Fibroblast of skin of right biceps (primary cell): ENCODE measurements around the gene SLC2A1.

Experiments
- DNase-seq: peaks from one replicate; pipeline ENCODE4 v3.0.0-alpha.2; 2013

The SLC2A1 gene

GRCh38 chr1:42958488-42959319 is at the start of gene SLC2A1:
SLC2A1 (minus strand) TSS chr1:42958868; CDS start chr1:42958651, 217 bp downstream.
- DNase-seq, result peak; percentile 96

DNA sequence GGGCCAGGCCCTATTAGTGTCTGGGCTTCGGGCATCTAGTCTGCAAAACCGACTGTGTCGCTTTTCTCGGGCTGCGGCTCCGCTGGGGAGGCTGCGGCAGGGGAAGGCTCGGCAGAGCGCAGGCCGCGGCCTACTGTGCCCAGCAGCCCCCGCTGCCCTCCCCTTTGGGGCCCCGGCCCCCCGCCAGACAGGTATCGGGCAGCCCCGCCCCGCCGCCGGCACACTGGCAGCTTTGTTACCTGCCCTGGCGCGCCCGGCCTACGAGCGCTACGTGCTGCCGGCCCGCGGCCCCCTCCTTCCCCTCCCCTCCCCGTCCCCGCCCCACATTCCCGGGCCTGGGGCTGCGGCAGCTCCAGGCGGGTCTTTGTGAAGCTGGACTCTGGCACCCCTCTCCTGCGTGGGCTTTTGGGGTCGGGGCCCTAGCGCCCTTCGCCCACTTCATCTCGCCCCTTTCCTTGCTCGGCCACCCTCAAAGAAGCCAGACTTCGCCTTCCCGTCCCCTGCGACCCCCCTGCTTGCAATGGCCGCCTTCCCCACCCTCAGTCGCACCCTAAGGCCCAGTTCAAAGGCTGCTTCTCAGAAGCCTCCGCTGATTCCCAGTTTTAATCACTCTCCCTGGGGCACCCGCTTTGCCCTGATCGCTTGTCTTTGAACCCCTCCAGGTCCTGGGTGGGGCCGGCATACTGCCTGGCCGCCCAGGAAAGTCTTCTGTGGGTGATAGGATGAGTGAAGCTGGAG is 48.9 kb upstream of the SLC2A1 start:
- no peak for DNase-seq

DNA sequence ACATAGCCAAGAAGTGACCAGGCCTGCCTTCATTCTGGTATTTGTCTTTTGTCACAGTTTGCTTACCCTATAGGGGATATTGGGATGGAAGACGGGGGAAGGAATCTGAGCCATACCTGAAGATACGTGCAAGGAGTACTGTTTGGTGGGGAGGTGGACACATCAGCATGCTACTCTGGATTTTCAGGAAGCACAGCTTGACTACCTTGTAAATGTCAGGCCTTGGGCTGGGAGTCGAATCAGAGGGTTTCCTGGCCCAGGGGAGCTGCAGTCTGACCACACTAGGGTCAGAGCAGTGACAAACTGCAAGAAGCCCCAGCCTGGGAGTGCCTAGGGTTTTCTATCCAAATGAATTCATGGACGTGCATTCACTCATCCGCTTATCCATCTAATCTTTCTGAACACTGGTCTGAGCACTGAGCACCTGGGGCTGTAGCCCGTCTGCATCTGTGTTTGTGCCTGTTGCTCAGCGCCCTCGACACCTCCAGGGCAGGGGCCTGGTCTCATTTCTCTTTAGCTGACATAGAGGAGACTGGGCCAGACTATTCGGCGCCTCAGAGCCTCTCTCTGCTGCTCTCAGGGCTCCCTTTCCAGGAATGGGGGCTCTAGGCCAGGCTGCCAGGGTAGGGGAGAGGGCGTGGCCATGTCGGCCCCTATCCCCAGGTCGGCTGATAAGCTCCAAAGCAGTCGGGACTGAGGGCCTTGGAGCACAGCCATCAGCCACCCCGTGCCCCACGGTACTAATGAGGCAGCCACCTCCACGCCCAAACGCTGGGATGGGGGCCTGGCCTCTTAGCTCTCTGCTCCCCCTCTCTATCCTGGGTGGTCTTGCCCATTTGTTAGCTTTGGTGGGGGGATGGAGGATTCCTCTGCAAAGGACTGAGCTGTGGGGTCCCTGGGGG is 47.0 kb upstream of the SLC2A1 start:
- DNase-seq, result no peak

DNA sequence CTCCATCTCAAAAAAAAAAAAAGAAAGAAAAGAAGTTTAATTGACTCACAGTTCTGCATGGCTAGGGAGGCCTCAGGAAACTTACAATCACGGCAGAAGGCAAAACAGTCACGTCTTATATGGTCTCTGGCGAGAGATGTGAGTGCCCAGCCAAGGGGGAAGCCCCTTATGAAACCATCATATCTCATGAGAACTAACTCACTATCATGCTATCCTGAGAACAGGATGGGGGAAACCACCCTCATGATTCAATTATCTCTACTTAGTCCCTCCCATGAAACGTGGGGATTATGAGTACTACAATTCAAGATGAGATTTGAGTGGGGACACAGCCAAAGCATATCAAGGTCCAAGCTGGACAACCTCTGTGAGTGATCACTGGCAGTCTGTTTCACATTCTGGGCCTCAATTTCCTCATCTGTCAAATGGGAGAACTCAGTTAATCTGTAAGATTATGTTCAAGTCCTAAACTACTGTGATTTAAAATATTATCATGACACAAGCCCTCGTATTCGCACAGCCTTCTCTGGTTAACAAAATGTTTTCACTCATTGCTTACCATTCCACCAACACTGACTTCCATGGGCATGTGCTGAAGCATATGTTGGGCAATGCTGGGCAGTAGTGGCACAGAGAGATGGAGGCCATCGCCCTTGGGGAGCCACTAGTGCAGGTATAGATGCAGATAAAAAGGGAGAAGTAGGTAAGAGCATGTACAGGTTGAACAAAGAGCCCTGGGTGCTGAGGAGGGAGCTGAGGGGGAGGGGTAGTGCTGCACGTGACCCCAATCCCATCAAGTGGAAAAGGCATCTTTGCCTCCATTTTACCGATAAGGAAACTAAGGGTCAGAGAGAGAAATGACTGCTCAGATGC is 46.2 kb upstream of the SLC2A1 start:
- no peak for DNase-seq

DNA sequence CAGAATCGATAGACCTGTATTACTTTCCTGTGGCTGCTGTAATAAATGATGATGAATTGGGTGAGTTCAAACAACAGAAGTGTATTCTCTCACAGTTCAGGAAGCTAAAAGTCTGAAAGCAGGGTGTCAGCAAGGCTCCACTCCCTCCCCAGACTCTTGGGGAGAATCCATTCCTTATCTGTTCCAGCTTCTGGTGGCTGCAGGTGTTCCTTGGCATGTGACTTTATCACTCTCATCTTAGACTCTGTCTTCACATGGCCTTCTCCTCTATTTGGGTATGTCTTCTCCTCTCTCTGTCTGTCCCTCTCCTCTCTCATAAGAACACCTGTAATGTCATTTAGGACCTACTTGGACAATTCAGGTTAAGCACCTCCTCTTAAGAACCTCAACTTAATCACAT is 44.1 kb upstream of the SLC2A1 start:
- DNase-seq, result no peak

GRCh38 chr1:43002116-43002515 is 43.4 kb upstream of the SLC2A1 start:
- DNase-seq, result no peak

- no peak for DNase-seq
Observed at GRCh38 chr1:43001434-43001833, 42.8 kb upstream of the SLC2A1 start.

DNA sequence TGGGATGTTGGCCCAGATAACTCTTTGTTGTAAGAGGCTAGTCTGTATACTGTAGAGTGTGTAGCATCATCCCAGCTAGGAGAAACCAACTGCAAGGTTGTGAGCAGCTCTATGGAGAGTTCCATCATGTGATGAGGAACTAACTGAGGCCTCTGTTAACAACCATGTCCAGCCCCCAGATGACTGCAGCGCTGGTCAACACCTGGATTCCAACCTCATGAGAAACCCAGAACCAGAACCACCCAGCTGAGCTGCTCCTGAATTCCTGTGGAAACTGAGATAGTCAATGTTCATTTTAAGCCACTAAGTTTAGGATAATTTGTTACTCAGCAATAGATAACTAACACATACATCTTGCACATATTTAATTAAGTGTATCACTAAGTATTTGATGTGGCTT is 41.6 kb upstream of the SLC2A1 start:
- DNase-seq, result no peak

GRCh38 chr1:42999308-42999707 is 40.6 kb upstream of the SLC2A1 start:
- DNase-seq, result peak; percentile 39

GRCh38 chr1:42998386-42998785 is 39.7 kb upstream of the SLC2A1 start:
- no peak for DNase-seq

DNA sequence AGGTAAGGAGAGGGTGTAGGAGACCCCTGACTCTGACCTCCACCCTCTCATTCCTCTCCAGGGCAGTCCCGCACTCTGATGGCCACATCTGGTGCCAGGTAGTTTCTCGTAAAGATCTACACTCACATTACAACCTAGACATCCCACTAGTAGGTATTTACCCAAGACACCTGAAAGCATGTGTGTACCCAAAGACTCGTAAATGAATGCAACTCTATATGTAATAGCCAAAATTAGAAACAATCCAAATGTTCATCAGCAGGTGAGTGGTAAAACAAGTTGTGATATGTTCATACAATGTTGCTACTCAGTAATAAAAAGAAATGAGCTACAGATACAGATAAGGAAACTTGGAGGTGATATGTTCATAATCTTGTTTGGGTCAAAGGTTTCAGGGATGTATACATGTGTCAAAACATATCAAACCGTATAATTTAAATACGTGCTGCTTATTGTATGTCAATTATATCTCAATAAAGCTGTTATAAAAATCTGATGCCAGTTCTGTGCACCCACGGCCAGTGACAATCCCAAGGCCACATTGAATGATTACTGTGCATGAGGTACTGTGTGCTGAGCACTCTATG is 37.8 kb upstream of the SLC2A1 start:
- no peak for DNase-seq

GRCh38 chr1:42993502-42994136 is 35.0 kb upstream of the SLC2A1 start:
- DNase-seq, result no peak

- DNase-seq, result no peak
Observed at GRCh38 chr1:42992054-42992571, 33.4 kb upstream of the SLC2A1 start.

GRCh38 chr1:42990757-42991346 is 32.2 kb upstream of the SLC2A1 start:
- no peak for DNase-seq

- no peak for DNase-seq
Observed at GRCh38 chr1:42983693-42984092, 25.0 kb upstream of the SLC2A1 start.

- DNase-seq, result no peak
Observed at GRCh38 chr1:42983253-42983652, 24.6 kb upstream of the SLC2A1 start.

DNA sequence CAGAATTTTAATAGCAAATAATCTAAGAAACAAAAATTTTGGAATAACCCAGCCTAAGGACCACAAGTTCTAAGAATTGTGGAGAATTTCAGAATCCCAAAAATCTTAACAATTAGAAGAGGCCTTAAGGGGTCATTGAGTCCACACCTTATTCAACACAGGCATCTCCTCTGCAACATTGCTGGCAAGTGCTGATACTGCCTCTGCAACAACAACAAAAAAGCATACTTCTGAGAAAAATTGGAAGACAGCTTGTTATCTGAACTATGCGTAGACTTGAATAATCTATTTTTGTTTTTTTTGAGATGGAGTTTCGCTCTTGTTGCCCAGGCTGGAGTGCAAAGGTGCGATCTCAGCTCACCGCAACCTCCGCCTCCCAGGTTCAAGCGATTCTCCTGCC is 24.0 kb upstream of the SLC2A1 start:
- no peak for DNase-seq

DNA sequence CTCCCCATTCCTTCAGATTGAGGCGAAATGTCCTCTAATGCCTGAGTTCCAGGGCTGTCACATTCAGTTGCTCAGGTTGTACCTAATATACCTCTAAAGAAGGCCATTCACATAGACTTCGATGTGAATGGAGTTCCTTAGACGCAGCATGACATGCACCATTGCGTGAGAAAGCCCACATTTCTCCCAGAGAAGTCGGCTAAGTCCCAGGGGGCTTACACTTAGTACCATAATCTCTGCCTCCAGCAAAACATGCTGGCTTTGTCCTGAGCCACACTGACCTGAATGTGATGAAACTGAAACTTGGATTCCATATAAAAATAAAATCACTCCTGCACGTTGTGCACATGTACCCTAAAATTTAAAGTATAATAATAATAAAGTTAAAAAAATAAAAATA is 23.2 kb upstream of the SLC2A1 start:
- DNase-seq, result no peak

DNA sequence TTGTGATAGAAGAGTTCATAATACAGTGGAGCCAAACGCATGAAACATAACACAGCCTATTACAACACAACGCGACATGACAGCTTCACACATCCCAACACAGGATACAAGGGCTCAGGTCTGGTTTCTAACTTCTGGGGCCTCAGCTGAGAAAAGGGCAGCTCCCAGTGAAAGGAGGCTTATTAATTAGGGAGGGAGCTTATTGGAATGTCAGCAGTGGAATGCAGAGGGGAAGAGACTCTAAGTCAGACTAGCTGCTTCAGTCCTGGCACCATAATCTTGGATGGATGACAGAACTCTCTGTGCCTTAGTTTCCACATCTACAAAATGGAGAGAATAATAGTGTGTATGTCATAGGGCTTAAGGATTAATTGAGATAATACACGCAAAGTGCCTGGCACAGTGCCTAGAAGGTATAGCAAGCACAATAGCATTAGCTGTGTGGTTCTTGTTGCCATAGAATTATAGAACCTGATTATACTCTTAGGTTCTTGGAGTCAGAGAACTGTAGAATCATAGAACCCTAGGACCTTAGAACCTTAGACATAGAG is 22.7 kb upstream of the SLC2A1 start:
- DNase-seq, result no peak
